GM12801 (cell line): ENCODE data around the gene SAMSN1.

ENCODE experiments used
- TF ChIP-seq, protein P1 (sequence below): IDR thresholded peaks from one replicate; pipeline ENCODE4 v1.5.1; 2011; ENCODE audit warnings: control low read depth; ENCODE audit not compliant: insufficient read length; ENCODE audit errors: extremely low read depth

Gene SAMSN1

GRCh38 chr21:14454016-14455009 lies 91.8 kb downstream of the SAMSN1 start:
- TF ChIP-seq, protein P1, sequence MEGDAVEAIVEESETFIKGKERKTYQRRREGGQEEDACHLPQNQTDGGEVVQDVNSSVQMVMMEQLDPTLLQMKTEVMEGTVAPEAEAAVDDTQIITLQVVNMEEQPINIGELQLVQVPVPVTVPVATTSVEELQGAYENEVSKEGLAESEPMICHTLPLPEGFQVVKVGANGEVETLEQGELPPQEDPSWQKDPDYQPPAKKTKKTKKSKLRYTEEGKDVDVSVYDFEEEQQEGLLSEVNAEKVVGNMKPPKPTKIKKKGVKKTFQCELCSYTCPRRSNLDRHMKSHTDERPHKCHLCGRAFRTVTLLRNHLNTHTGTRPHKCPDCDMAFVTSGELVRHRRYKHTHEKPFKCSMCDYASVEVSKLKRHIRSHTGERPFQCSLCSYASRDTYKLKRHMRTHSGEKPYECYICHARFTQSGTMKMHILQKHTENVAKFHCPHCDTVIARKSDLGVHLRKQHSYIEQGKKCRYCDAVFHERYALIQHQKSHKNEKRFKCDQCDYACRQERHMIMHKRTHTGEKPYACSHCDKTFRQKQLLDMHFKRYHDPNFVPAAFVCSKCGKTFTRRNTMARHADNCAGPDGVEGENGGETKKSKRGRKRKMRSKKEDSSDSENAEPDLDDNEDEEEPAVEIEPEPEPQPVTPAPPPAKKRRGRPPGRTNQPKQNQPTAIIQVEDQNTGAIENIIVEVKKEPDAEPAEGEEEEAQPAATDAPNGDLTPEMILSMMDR, result no peak

- TF ChIP-seq, protein P1, result no peak
Measured at GRCh38 chr21:14453339-14454015, 92.6 kb downstream of the SAMSN1 start.

DNA sequence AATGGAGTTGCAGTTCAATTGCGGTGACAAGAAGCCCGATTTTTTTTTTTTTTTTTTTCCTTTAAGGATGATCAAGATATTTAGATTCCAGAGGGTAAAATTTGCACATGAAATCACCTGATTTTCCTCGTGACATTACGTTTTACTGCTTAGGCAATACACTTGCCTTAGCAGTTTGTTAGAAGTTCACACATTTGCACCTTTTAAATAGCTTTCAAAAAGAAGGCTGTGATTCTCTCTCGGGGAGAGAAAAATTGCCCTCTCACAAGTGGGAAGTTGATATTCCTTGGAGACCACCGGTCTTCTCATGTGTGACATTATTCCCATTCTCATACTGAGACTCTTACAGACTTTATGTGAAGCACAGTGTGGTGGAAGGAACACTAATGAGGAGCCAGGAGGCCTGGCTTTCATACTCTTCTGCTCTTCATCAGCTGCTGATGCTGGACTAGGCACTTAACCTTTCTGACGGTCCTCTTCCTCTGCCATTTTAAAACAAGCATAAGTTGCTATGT lies 93.3 kb downstream of the SAMSN1 start:
- TF ChIP-seq, protein P1, result no peak

GRCh38 chr21:14452031-14452726 lies 93.9 kb downstream of the SAMSN1 start:
- TF ChIP-seq, protein P1, result no peak

DNA sequence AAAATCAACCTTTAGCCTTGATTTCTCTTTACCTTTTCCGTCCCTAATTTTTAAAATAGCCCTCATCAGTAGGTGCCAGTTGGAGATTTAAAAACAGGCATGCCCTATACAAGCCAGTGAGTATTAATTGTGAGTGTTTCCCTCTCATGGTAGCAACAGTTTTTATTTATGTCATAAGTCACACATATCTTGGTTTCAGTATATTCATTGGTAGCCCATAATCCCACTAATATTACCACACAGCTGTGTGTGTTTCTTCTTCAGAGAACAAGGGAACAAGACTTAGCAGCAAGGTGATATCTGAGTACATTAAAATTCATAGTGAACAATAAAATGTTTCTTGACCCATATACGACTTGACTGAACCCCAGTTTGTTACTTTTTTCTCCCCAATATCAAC lies 94.6 kb downstream of the SAMSN1 start:
- TF ChIP-seq, protein P1, result no peak

DNA sequence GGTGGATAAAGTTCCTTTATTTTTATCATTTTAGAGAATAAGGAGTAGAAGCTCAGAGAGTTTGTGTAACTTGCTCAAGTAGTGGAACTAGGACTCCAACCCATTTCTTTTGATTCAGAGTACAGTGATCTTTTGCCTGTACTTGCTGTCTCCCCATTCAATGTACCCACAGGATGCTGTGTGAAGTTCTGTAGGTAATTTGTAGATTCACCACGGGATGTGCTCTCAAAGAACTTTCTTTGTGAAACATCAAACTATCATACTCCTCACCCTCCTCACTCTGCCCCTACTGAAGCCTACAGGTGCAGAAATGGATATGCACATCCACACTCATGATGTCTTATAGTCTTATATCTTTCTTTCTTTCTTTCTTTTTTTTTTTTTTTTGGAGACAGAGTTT lies 97.3 kb downstream of the SAMSN1 start:
- TF ChIP-seq, protein P1, result no peak

GRCh38 chr21:14438211-14438610 lies 107.9 kb downstream of the SAMSN1 start:
- TF ChIP-seq, protein P1, result no peak
